Endothelial cell of umbilical vein (primary cell): Measurements from ENCODE around the gene ADCY2. TPM values are rescaled to one million over a fixed set of nuclear protein-coding genes. Genes with fewer than 3 reads are reported as not detected.

Source experiments
- BruUV-seq: library from RNA; stranded (reverse); fragments of 400-500 nt; replicated peaks from 2 replicates; lab custom pipeline; 2021; lab: Mats Ljungman, UMichigan
- CTCF ChIA-PET: fragments of 300-600, 350-600 bp; sonication (Branson Sonifier 250); formaldehyde crosslinking; loops from one replicate; lab custom pipeline; 2021; ENCODE audit warnings: antibody characterized with exemption, inconsistent platforms; lab: Charles Lee
- POLR2A ChIA-PET: fragments of 300-600, 350-600 bp; sonication (Branson Sonifier 250); formaldehyde crosslinking; loops from one replicate; lab custom pipeline; 2021; ENCODE audit warnings: antibody characterized with exemption, inconsistent platforms; lab: Charles Lee
- DNase-seq: peaks from one replicate; pipeline ENCODE4 v3.0.0-alpha.2; 2011; ENCODE audit warnings: low read depth, low spot score
- FAIRE-seq: peaks from 2 replicates; lab custom pipeline; 2011; peaks lifted over from hg19 to GRCh38; lab: Jason Lieb, UNC
- H2AFZ ChIP-seq: 2 replicates; pipeline ENCODE4 v1.6.0; 2012; ENCODE audit warnings: low read depth, low read length, control low read depth, inconsistent platforms
- H3K27ac ChIP-seq: 2 replicates; pipeline ENCODE4 v1.5.1; 2011; ENCODE audit warnings: low read depth, mild to moderate bottlenecking, control low read depth, low read length, moderate library complexity; ENCODE audit not compliant: insufficient read depth
- H3K27me3 ChIP-seq, 2 experiments: 2 replicates each; pipeline versions ENCODE4 v1.6.0 to v1.6.1; 2011; ENCODE audit warnings: low read length in 2 of 2, mixed read lengths in 1 of 2; ENCODE audit not compliant: control insufficient read depth in 2 of 2, insufficient read depth in 2 of 2
- H3K36me3 ChIP-seq, 2 experiments: 2 replicates in 1 of 2; 3 replicates in 1 of 2; pipeline ENCODE4 v1.5.1; 2011; ENCODE audit warnings: low read length in 2 of 2, mild to moderate bottlenecking in 1 of 2, moderate library complexity in 1 of 2; ENCODE audit not compliant: control insufficient read depth in 2 of 2, insufficient read depth in 2 of 2; ENCODE audit errors: extremely low read depth in 1 of 2
- H3K4me1 ChIP-seq: 3 replicates; pipeline ENCODE4 v1.5.1; 2011; ENCODE audit warnings: mild to moderate bottlenecking, low read length; ENCODE audit not compliant: control insufficient read depth, insufficient read depth; ENCODE audit errors: extremely low read depth
- H3K4me2 ChIP-seq: 2 replicates; pipeline ENCODE4 v1.6.1; 2011; ENCODE audit warnings: low read length, control low read depth, mixed read lengths; ENCODE audit not compliant: insufficient read depth
- H3K4me3 ChIP-seq, 3 experiments: fragments of 200-600 bp in 1 of 3; sonication (generic), shearing (Covaris generic) in 1 of 3; replicated peaks in 1 of 3; 2 replicates each; pipeline ENCODE4 v1.5.1; 2011 to 2016; ENCODE audit warnings: control low read depth in 3 of 3, low read length in 3 of 3, mild to moderate bottlenecking in 2 of 3, inconsistent platforms in 1 of 3, low read depth in 1 of 3, moderate library complexity in 1 of 3; ENCODE audit not compliant: insufficient read depth in 1 of 3
- H3K79me2 ChIP-seq: 2 replicates; pipeline ENCODE4 v1.6.0; 2012; ENCODE audit warnings: low read length, inconsistent platforms; ENCODE audit not compliant: control insufficient read depth, insufficient read depth
- H3K9ac ChIP-seq: replicated peaks from 2 replicates; pipeline ENCODE3; 2011; ENCODE audit warnings: low read length, control low read depth; ENCODE audit not compliant: insufficient read depth; ENCODE audit errors: extremely low read depth
- H3K9me1 ChIP-seq: replicated peaks from 3 replicates; pipeline ENCODE4 v1.6.0; 2011; ENCODE audit warnings: mild to moderate bottlenecking, low read length; ENCODE audit not compliant: control insufficient read depth, insufficient read depth; ENCODE audit errors: extremely low read depth
- H3K9me3 ChIP-seq: replicated peaks from 2 replicates; pipeline ENCODE4 v1.5.1; 2012; ENCODE audit warnings: low read length, inconsistent platforms; ENCODE audit not compliant: control insufficient read depth, insufficient read depth
- H4K20me1 ChIP-seq: replicated peaks from 2 replicates; pipeline ENCODE3; 2011; ENCODE audit warnings: mild to moderate bottlenecking, low read length; ENCODE audit not compliant: control insufficient read depth, insufficient read depth; ENCODE audit errors: extremely low read depth
- CTCF ChIP-seq, 2 donors: IDR thresholded peaks; 1 replicate in 1 of 2; 2 replicates in 1 of 2; pipeline ENCODE4 v1.5.1; 2011; ENCODE audit warnings: low read length in 2 of 2, mild to moderate bottlenecking in 2 of 2, moderate library complexity in 2 of 2, control low read depth in 1 of 2, inconsistent platforms in 1 of 2, low read depth in 1 of 2; ENCODE audit not compliant: insufficient read depth in 1 of 2; ENCODE audit errors: extremely low read depth in 1 of 2
- EZH2 ChIP-seq: IDR thresholded peaks from 2 replicates; pipeline ENCODE4 v1.6.1; 2012; ENCODE audit warnings: borderline replicate concordance, low read depth, mild to moderate bottlenecking, moderate library complexity, low read length, inconsistent platforms; ENCODE audit not compliant: severe bottlenecking
- FOS ChIP-seq: IDR thresholded peaks from 2 replicates; pipeline ENCODE4 v1.6.1; 2011; ENCODE audit warnings: mild to moderate bottlenecking, low read length, moderate library complexity, borderline replicate concordance; ENCODE audit not compliant: insufficient read depth
- GATA2 ChIP-seq: IDR thresholded peaks from 2 replicates; pipeline ENCODE4 v1.7.0; 2011; ENCODE audit warnings: low read depth, mild to moderate bottlenecking, moderate library complexity, mixed read lengths, low read length; ENCODE audit not compliant: insufficient read length, insufficient read depth
- JUN ChIP-seq: IDR thresholded peaks from 2 replicates; pipeline ENCODE4 v1.6.1; 2011; ENCODE audit warnings: borderline replicate concordance, low read depth; ENCODE audit not compliant: insufficient read length, insufficient read depth
- MAX ChIP-seq: IDR thresholded peaks from 2 replicates; pipeline ENCODE4 v1.6.1; 2011; ENCODE audit not compliant: insufficient read depth, insufficient read length
- MYC ChIP-seq: IDR thresholded peaks from one replicate; pipeline ENCODE4 v1.6.1; 2011; ENCODE audit warnings: mild to moderate bottlenecking, low read depth, low read length
- POLR2A ChIP-seq: IDR thresholded peaks from 2 replicates; pipeline ENCODE4 v1.6.1; 2012; ENCODE audit warnings: low read depth, mild to moderate bottlenecking, control low read depth, low read length
- POLR2AphosphoS5 ChIP-seq: IDR thresholded peaks from 2 replicates; pipeline ENCODE4 v1.6.1; 2012; ENCODE audit warnings: low read depth, mild to moderate bottlenecking, control low read depth, low read length, moderate library complexity; ENCODE audit not compliant: insufficient read depth
- dilution Hi-C: fragments of 300-500 bp; cut with MboI; formaldehyde crosslinking; loops from one replicate; pipeline ENCODE4 v1.15.0; 2019; ENCODE audit warnings: low sequenced_read_pairs; ENCODE audit not compliant: extremely low pct_ligation_motif_present
- intact Hi-C: fragments of 100-400 bp; cut with micrococcal nuclease; formaldehyde crosslinking; loops from one replicate; pipeline ENCODE4 v1.10.0; 2022
- polyA plus RNA-seq, 4 experiments: library from polyadenylated mRNA; depleted of rRNA in 3 of 4; stranded (reverse) in 3 of 4; unstranded in 1 of 4; fragments of >200 nt; gene quantifications; 2 replicates each; pipeline versions ENCODE4 v1.2.1 to v1.2.3, GENCODE V29; 2011 to 2012; ENCODE audit warnings: missing spikeins in 1 of 4
- total RNA-seq: library from RNA; stranded (reverse); gene quantifications from 2 replicates; pipeline ENCODE4 v1.2.3, GENCODE V29; 2021

ADCY2 gene
- total and polyA plus RNA-seq, 2 donors (not counting 3 experiments of a cell fraction or from before 2014, with no cell fraction given): under 0.01 TPM; not detected in 1

- no peak for TF ChIP-seq POLR2AphosphoS5
- no peak for TF ChIP-seq MAX
- TF ChIP-seq GATA2: no peak
- TF ChIP-seq CTCF (IDR thresholded peaks at IDR 0.05; ENCODE audit: extremely low read depth in 1 of 2, insufficient read depth in 1 of 2, low read depth in 1 of 2, low read length in 2 of 2): no peak
- no peak for TF ChIP-seq EZH2
- TF ChIP-seq FOS: no peak
- TF ChIP-seq MYC: no peak
- TF ChIP-seq POLR2A: no peak
- TF ChIP-seq JUN: no peak
- no peak overlapping the region for H2AFZ ChIP-seq
- H3K27me3 ChIP-seq: no peaks in the 10 kb centered on the region
- H3K9me1 ChIP-seq: no peaks in the 10 kb centered on the region
- ChIA-PET CTCF (no interaction called here), POLR2A (no interaction called here)
- H3K36me3 ChIP-seq: no peaks in the 10 kb centered on the region
- H3K9ac ChIP-seq: no peak overlapping the region
- no peak overlapping the region for H3K4me3 ChIP-seq
- BruUV-seq: no TSS peak
- no peaks in the 10 kb centered on the region for H3K9me3 ChIP-seq
- DNase-seq (no peak), FAIRE-seq (no peak)
- H3K27ac ChIP-seq: no peak overlapping the region
- no peaks in the 10 kb centered on the region for H4K20me1 ChIP-seq
- no peaks in the 10 kb centered on the region for H3K79me2 ChIP-seq
- intact Hi-C loops: no loop called here
- H3K4me1 ChIP-seq: no peaks in the 10 kb centered on the region
- dilution Hi-C loops: no loop called here
- no peak overlapping the region for H3K4me2 ChIP-seq
Observed at GRCh38 chr5:7824995-7825394, 429.1 kb downstream of the ADCY2 start.
